ENCODE data around the gene SMOC1. TPM values are rescaled to one million over a fixed set of nuclear protein-coding genes. Genes with fewer than 3 reads are reported as not detected.

The SMOC1 gene
- polyA plus RNA-seq, 3 donors = not detected

GRCh38 chr14:70067810-70068209 lies 188.6 kb downstream of the SMOC1 start:
- no peaks in the 10 kb centered on the region for H3K9me3 Mint-ChIP-seq
- Histone ChIP-seq H3K27me3 (ENCODE audit: control insufficient read depth in 2 of 2, insufficient read depth in 2 of 2, low read length in 2 of 2) (no peaks in the 10 kb centered on the region), H3K4me1 (ENCODE audit: control insufficient read depth in 1 of 2, insufficient read depth in 2 of 2, low read length in 2 of 2) (no peaks in the 10 kb centered on the region), H3K36me3 (replicated peaks in 1 of 2; ENCODE audit: control insufficient read depth in 1 of 2, insufficient read depth in 2 of 2, low read length in 2 of 2) (no peaks in the 10 kb centered on the region), H3K4me3 (replicated peaks in 1 of 3; ENCODE audit: low read depth in 2 of 3, low read length in 3 of 3) (no peak overlapping the region), H3K4me2 (replicated peaks; ENCODE audit: extremely low read depth, low read length, poor library complexity, severe bottlenecking) (no peak overlapping the region), H2AFZ (ENCODE audit: insufficient read depth, low read depth, low read length, poor library complexity, severe bottlenecking) (no peak overlapping the region), H3K79me2 (ENCODE audit: insufficient read depth, low read length) (no peaks in the 10 kb centered on the region), H3K27ac (ENCODE audit: low read depth in 1 of 2, low read length in 2 of 2) (no peak overlapping the region), H3K9ac (ENCODE audit: insufficient read depth, low read length, poor library complexity, severe bottlenecking) (no peak overlapping the region), H3K9me3 (replicated peaks in 1 of 2; ENCODE audit: control insufficient read depth in 1 of 2, insufficient read depth in 1 of 2, low read length in 2 of 2) (no peaks in the 10 kb centered on the region), H4K20me1 (ENCODE audit: insufficient read depth, low read length) (no peaks in the 10 kb centered on the region)
- H3K36me3 Mint-ChIP-seq = no peaks in the 10 kb centered on the region
- intact Hi-C loops (cut with micrococcal nuclease) = no loop called here
- H3K27me3 Mint-ChIP-seq (ENCODE audit: low read depth in 3 of 3) = peaks cover 2 to 8% (median 5%) of the 10 kb centered on the region in 3 donors
- no peak for TF ChIP-seq CTCF (IDR thresholded peaks at IDR 0.05)
- peak overlapping the region in 1 of 7 donors; percentile 21 for H3K27ac Mint-ChIP-seq
- H3K4me1 Mint-ChIP-seq = no peaks in the 10 kb centered on the region
- no peak overlapping the region for H3K4me3 Mint-ChIP-seq
- DNase-seq = no peak
- 100% methylated on average over 4 of the region's 5 CpGs for WGBS (ENCODE audit: insufficient coverage)

GRCh38 chr14:70069186-70069585 lies 190.0 kb downstream of the SMOC1 start:
- no peak for TF ChIP-seq CTCF (IDR thresholded peaks at IDR 0.05)
- Mint-ChIP-seq H3K4me3 (no peak overlapping the region), H3K9me3 (no peaks in the 10 kb centered on the region), H3K4me1 (no peaks in the 10 kb centered on the region), H3K36me3 (no peaks in the 10 kb centered on the region), H3K27me3 (ENCODE audit: low read depth in 3 of 3) (peaks cover 2 to 6% (median 3%) of the 10 kb centered on the region in 3 donors), H3K27ac (no peak overlapping the region)
- intact Hi-C loops (cut with micrococcal nuclease) = no loop called here
- Histone ChIP-seq H3K36me3 (replicated peaks in 1 of 2; ENCODE audit: control insufficient read depth in 1 of 2, insufficient read depth in 2 of 2, low read length in 2 of 2) (no peaks in the 10 kb centered on the region), H2AFZ (ENCODE audit: insufficient read depth, low read depth, low read length, poor library complexity, severe bottlenecking) (no peak overlapping the region), H3K27me3 (ENCODE audit: control insufficient read depth in 2 of 2, insufficient read depth in 2 of 2, low read length in 2 of 2) (no peaks in the 10 kb centered on the region), H3K4me1 (ENCODE audit: control insufficient read depth in 1 of 2, insufficient read depth in 2 of 2, low read length in 2 of 2) (no peaks in the 10 kb centered on the region), H3K27ac (ENCODE audit: low read depth in 1 of 2, low read length in 2 of 2) (no peak overlapping the region), H3K4me2 (replicated peaks; ENCODE audit: extremely low read depth, low read length, poor library complexity, severe bottlenecking) (no peak overlapping the region), H3K9ac (ENCODE audit: insufficient read depth, low read length, poor library complexity, severe bottlenecking) (no peak overlapping the region), H3K4me3 (replicated peaks in 1 of 3; ENCODE audit: low read depth in 2 of 3, low read length in 3 of 3) (no peak overlapping the region), H3K79me2 (ENCODE audit: insufficient read depth, low read length) (no peaks in the 10 kb centered on the region), H3K9me3 (replicated peaks in 1 of 2; ENCODE audit: control insufficient read depth in 1 of 2, insufficient read depth in 1 of 2, low read length in 2 of 2) (no peaks in the 10 kb centered on the region), H4K20me1 (ENCODE audit: insufficient read depth, low read length) (no peaks in the 10 kb centered on the region)
- no peak for DNase-seq
- WGBS (ENCODE audit: insufficient coverage) = 100% methylated on average over 4 of the region's 5 CpGs
